HepG2 (cell line): ENCODE data around the gene RNF11. TPM values are rescaled to one million over a fixed set of nuclear protein-coding genes. Genes with fewer than 3 reads are reported as not detected.

ENCODE experiments used
- CEBPG ChIP-seq: IDR thresholded peaks from 2 replicates; pipeline ENCODE4 v1.6.1; 2016
- FOXP1 ChIP-seq, 2 experiments: fragments of 450-650 bp in 1 of 2; IDR thresholded peaks; 2 replicates each; pipeline ENCODE4 v1.6.1; 2017 to 2018; ENCODE audit warnings: antibody characterized with exemption in 1 of 2
- KDM6A ChIP-seq: IDR thresholded peaks from 2 replicates; pipeline ENCODE4 v1.6.1; 2016; ENCODE audit warnings: low read depth
- KLF12 ChIP-seq: sonication (generic); formaldehyde crosslinking; IDR thresholded peaks from 2 replicates; pipeline ENCODE4 v1.4.0; 2020; ENCODE audit warnings: missing genetic modification reagents, borderline replicate concordance
- KLF6 ChIP-seq: IDR thresholded peaks from 2 replicates; pipeline ENCODE4 v1.8.0; 2016; ENCODE audit warnings: missing biosample characterization, missing genetic modification reagents
- NFIB ChIP-seq: sonication (generic); formaldehyde crosslinking; IDR thresholded peaks from 2 replicates; pipeline ENCODE4 v1.9.0; 2021; ENCODE audit warnings: missing genetic modification reagents, mild to moderate bottlenecking, borderline replicate concordance
- PHF8 ChIP-seq: sonication (generic); formaldehyde crosslinking; IDR thresholded peaks from 2 replicates; pipeline ENCODE4 v1.5.0; 2020; ENCODE audit warnings: missing genetic modification reagents
- PTBP1 ChIP-seq: fragments of 200-400 bp; formaldehyde crosslinking; IDR thresholded peaks from 2 replicates; pipeline ENCODE4 v1.6.1; 2018; ENCODE audit warnings: low read length, low read depth; ENCODE audit not compliant: poor library complexity, severe bottlenecking
- RAD21 ChIP-seq: fragments of 450-650 bp; formaldehyde crosslinking; IDR thresholded peaks from 2 replicates; pipeline ENCODE4 v1.5.0; 2020; ENCODE audit warnings: mild to moderate bottlenecking
- RAD51 ChIP-seq: fragments of 450-650 bp; IDR thresholded peaks from 2 replicates; pipeline ENCODE4 v1.6.1; 2016; ENCODE audit warnings: borderline replicate concordance
- RBM39 ChIP-seq: fragments of 200-400 bp; formaldehyde crosslinking; IDR thresholded peaks from one replicate; pipeline ENCODE4 v1.6.1; 2018; ENCODE audit warnings: antibody characterized with exemption, mild to moderate bottlenecking, low read depth, low read length; ENCODE audit not compliant: poor library complexity, severe bottlenecking
- RXRA ChIP-seq: sonication (generic); formaldehyde crosslinking; IDR thresholded peaks from 2 replicates; pipeline ENCODE4 v1.5.1; 2020; ENCODE audit warnings: missing genetic modification reagents
- RXRB ChIP-seq: IDR thresholded peaks from 2 replicates; pipeline ENCODE4 v1.6.1; 2016; ENCODE audit warnings: borderline replicate concordance, missing genetic modification reagents, missing compliant biosample characterization
- SP2 ChIP-seq: sonication (generic); formaldehyde crosslinking; IDR thresholded peaks from 2 replicates; pipeline ENCODE4 v1.5.1; 2020; ENCODE audit warnings: mild to moderate bottlenecking, missing genetic modification reagents
- SUZ12 ChIP-seq: fragments of 150-350 bp; IDR thresholded peaks from 2 replicates; pipeline ENCODE4 v1.6.1; 2014; ENCODE audit warnings: low read depth, low read length
- TARDBP ChIP-seq: sonication (generic); formaldehyde crosslinking; IDR thresholded peaks from 2 replicates; pipeline ENCODE4 v1.8.0; 2022; ENCODE audit warnings: mild to moderate bottlenecking, missing genetic modification reagents
- THAP9 ChIP-seq: sonication (generic); formaldehyde crosslinking; IDR thresholded peaks from 2 replicates; pipeline ENCODE4; 2020; ENCODE audit warnings: missing genetic modification reagents, mild to moderate bottlenecking, borderline replicate concordance
- TP53 ChIP-seq: sonication (generic); formaldehyde crosslinking; conservative IDR thresholded peaks from 2 replicates; pipeline ENCODE4 v1.4.0; 2020; ENCODE audit warnings: missing genetic modification reagents
- XRCC5 ChIP-seq: fragments of 200-400 bp; formaldehyde crosslinking; optimal IDR thresholded peaks from 2 replicates; pipeline ENCODE3; 2017; ENCODE audit warnings: mild to moderate bottlenecking, low read length
- ZC3H4 ChIP-seq: sonication (generic); formaldehyde crosslinking; IDR thresholded peaks from 2 replicates; pipeline ENCODE4 v1.4.0; 2020; ENCODE audit warnings: missing genetic modification reagents, borderline replicate concordance
- ZNF230 ChIP-seq: sonication (generic); formaldehyde crosslinking; IDR thresholded peaks from 2 replicates; pipeline ENCODE4 v1.4.0; 2020; ENCODE audit warnings: mild to moderate bottlenecking, missing genetic modification reagents
- ZNF253 ChIP-seq: sonication (generic); formaldehyde crosslinking; IDR thresholded peaks from 2 replicates; pipeline ENCODE4 v1.8.0; 2022; ENCODE audit warnings: mild to moderate bottlenecking, missing genetic modification reagents, borderline replicate concordance
- ZNF33B ChIP-seq: sonication (generic); formaldehyde crosslinking; IDR thresholded peaks from 2 replicates; pipeline ENCODE4 v1.5.1; 2020; ENCODE audit warnings: mild to moderate bottlenecking, missing genetic modification reagents
- ZNF510 ChIP-seq: sonication (generic); formaldehyde crosslinking; IDR thresholded peaks from 2 replicates; pipeline ENCODE4 v1.4.0; 2020; ENCODE audit warnings: low read depth, mild to moderate bottlenecking, missing genetic modification reagents
- ZNF564 ChIP-seq: sonication (generic); formaldehyde crosslinking; IDR thresholded peaks from 2 replicates; pipeline ENCODE4 v1.8.1; 2023; ENCODE audit warnings: mild to moderate bottlenecking, missing genetic modification reagents
- ZNF607 ChIP-seq: sonication (generic); formaldehyde crosslinking; IDR thresholded peaks from 2 replicates; pipeline ENCODE4 v1.5.1; 2020; ENCODE audit warnings: missing genetic modification reagents, mild to moderate bottlenecking, borderline replicate concordance
- ZNF644 ChIP-seq: IDR thresholded peaks from 2 replicates; pipeline ENCODE4 v1.6.1; 2016; ENCODE audit warnings: low read depth
- ZNF766 ChIP-seq: sonication (generic); formaldehyde crosslinking; IDR thresholded peaks from 2 replicates; pipeline ENCODE4 v1.5.0; 2020; ENCODE audit warnings: missing genetic modification reagents, borderline replicate concordance
- polyA plus RNA-seq, 8 experiments: library from polyadenylated mRNA; depleted of rRNA in 3 of 8; stranded (reverse) in 7 of 8; unstranded in 1 of 8; fragments of >200 nt; fragmentation: Illumina TruSeq in 4 of 8; extraction: Trizol in 4 of 8; gene quantifications; 2 replicates each; pipeline versions ENCODE4 v1.2.1 to v1.2.3, GENCODE V29; 2011 to 2016; ENCODE audit warnings: low read depth in 4 of 8, missing spikeins in 1 of 8, mixed read lengths in 1 of 8; ENCODE audit not compliant: insufficient read depth in 1 of 8
- total RNA-seq, 5 experiments: library from RNA; depleted of rRNA; stranded (reverse); fragments of >200 nt; fragmentation: Illumina TruSeq; extraction: Trizol; gene quantifications; 2 replicates each; pipeline ENCODE4 v1.2.3, GENCODE V29; 2016; ENCODE audit warnings: low read depth in 1 of 5
- TF ChIP-seq, protein P1 (sequence below): sonication (generic); formaldehyde crosslinking; IDR thresholded peaks from 2 replicates; pipeline ENCODE4 v1.5.0; 2020; ENCODE audit warnings: missing genetic modification reagents

RNF11 gene
- total and polyA plus RNA-seq, 2 of the 13 experiments (the other 11 are each of a cell fraction or from before 2014, with no cell fraction given), result 41.2 to 48.8 TPM

DNA sequence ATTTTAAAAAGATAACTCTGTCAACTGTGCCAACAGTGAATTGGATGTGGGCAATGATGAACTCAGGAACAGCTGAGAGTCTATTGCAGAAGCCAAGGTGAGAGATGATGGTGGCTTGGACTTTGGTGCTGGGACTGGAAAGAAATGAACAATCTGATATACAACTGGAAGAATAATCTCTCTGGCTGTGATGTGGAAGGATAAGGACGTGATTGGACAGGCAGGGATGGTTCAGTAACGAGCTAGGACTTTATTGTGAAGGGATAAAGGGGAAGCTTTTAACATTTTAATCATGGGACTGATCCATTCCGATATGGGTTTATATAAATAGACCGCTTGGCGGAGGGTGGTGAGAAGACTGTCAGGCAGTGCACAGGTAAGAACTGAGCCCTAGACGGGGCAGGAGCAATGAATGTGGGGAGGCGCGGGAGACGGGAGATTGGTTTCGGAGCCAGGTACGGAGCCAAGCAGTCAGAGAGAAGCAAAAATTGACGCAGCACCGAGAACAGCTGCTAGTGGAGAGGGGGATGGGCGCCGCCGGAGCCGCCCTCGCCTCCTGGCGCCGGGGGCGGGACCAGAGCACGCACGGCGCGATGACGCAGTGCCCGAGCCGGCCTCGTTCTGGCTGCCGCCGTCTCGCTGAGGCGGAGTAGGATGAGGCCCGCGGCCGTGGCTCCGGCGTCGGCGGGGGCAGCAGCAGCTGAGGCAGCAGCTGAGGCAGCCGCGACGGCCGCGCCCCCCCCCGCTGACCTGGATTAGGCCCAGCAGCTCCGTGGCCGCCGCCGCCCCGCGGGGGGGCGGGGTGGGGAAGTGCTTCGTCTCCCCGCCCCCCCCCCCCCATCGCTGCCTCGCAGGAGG is at the start of gene RNF11 (continued):
- TF ChIP-seq THAP9 (CRISPR knock-in tag) (no peak), XRCC5 (peak; percentile 69), RBM39 (peak; percentile 50), KDM6A (no peak), FOXP1 (IDR thresholded peaks at IDR 0.05) (no peak), FOXP1 (CRISPR knock-in tag; IDR thresholded peaks at IDR 0.05) (no peak), SP2 (CRISPR knock-in tag) (peak; percentile 59; the same call in 1 of the 2 replicates), RAD51 (no peak), PHF8 (CRISPR knock-in tag) (peak; percentile 53; the same call in 1 of the 2 replicates), ZNF253 (CRISPR knock-in tag) (no peak; the same call in 1 of the 2 replicates), ZNF766 (CRISPR knock-in tag) (0 out of 2 replicates have a peak, but pooled peaks have one; percentile 63), RAD21 (CRISPR knock-in tag) (peak; percentile 42; the same call in 1 of the 2 replicates), ZNF230 (CRISPR knock-in tag) (0 out of 2 replicates have a peak, but pooled peaks have one; percentile 43), ZNF510 (no peak), TP53 (CRISPR knock-in tag) (no peak), CEBPG (no peak), RXRB (CRISPR knock-in tag) (peak; percentile 15; the same call in 1 of the 2 replicates), ZC3H4 (CRISPR knock-in tag) (no peak), RXRA (CRISPR knock-in tag) (no peak), NFIB (CRISPR knock-in tag) (no peak), ZNF607 (CRISPR knock-in tag) (peak; percentile 75; the same call in 1 of the 2 replicates), KLF6 (CRISPR knock-in tag) (peak; percentile 26; the same call in 1 of the 2 replicates), ZNF33B (CRISPR knock-in tag) (no peak), ZNF564 (no peak), ZNF644 (CRISPR knock-in tag) (no peak), SUZ12 (no peak), PTBP1 (no peak), TARDBP (CRISPR knock-in tag) (no peak), KLF12 (CRISPR knock-in tag) (no peak; the same call in 1 of the 2 replicates)
- TF ChIP-seq, protein P1, sequence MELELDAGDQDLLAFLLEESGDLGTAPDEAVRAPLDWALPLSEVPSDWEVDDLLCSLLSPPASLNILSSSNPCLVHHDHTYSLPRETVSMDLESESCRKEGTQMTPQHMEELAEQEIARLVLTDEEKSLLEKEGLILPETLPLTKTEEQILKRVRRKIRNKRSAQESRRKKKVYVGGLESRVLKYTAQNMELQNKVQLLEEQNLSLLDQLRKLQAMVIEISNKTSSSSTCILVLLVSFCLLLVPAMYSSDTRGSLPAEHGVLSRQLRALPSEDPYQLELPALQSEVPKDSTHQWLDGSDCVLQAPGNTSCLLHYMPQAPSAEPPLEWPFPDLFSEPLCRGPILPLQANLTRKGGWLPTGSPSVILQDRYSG (CRISPR knock-in tag), result no peak
